H9 (cell line): ENCODE results near the gene BAG2. TPM values are rescaled to one million over a fixed set of nuclear protein-coding genes. Genes with fewer than 3 reads are reported as not detected.

Experiments
- DNase-seq: peaks from one replicate; pipeline ENCODE4 v3.0.0-alpha.2; 2017
- H2AFZ ChIP-seq: one replicate; pipeline ENCODE4 v1.6.1; 2013; ENCODE audit warnings: mild to moderate bottlenecking, low read length, control low read depth, moderate library complexity
- H2AK5ac ChIP-seq: 2 replicates; pipeline ENCODE4 v1.6.1; 2013; ENCODE audit warnings: low read length, control low read depth, mixed read lengths; ENCODE audit not compliant: insufficient read length
- H2BK120ac ChIP-seq: one replicate; pipeline ENCODE4 v1.6.1; 2013; ENCODE audit warnings: low read depth, mild to moderate bottlenecking, low read length, control low read depth, inconsistent platforms; ENCODE audit not compliant: poor library complexity, severe bottlenecking
- H2BK12ac ChIP-seq: 2 replicates; pipeline ENCODE4 v1.6.1; 2013; ENCODE audit warnings: low read length, control low read depth, mixed read lengths, low read depth; ENCODE audit not compliant: insufficient read length
- H2BK15ac ChIP-seq: 2 replicates; pipeline ENCODE4 v1.6.1; 2013; ENCODE audit warnings: low read depth, low read length, control low read depth
- H2BK20ac ChIP-seq: one replicate; pipeline ENCODE4 v1.6.1; 2013; ENCODE audit warnings: low read depth, mild to moderate bottlenecking, low read length, control low read depth, inconsistent platforms; ENCODE audit not compliant: poor library complexity, severe bottlenecking
- H2BK5ac ChIP-seq: 2 replicates; pipeline ENCODE4 v1.6.1; 2013; ENCODE audit warnings: low read length, control low read depth, mixed read lengths; ENCODE audit not compliant: insufficient read length
- H3K14ac ChIP-seq: 2 replicates; pipeline ENCODE4 v1.6.1; 2013; ENCODE audit warnings: low read length, control low read depth; ENCODE audit not compliant: insufficient read depth
- H3K18ac ChIP-seq: 2 replicates; pipeline ENCODE4 v1.6.1; 2013; ENCODE audit warnings: low read depth, mild to moderate bottlenecking, mixed read lengths, low read length, control low read depth; ENCODE audit not compliant: insufficient read length
- H3K23ac ChIP-seq: 2 replicates; pipeline ENCODE4 v1.6.1; 2013; ENCODE audit warnings: low read length, control low read depth, mixed read lengths, low read depth; ENCODE audit not compliant: insufficient read length
- H3K23me2 ChIP-seq: 2 replicates; pipeline ENCODE4 v1.6.1; 2013; ENCODE audit warnings: low read depth, mild to moderate bottlenecking, mixed read lengths, low read length, control low read depth; ENCODE audit not compliant: insufficient read length, poor library complexity, severe bottlenecking
- H3K27ac ChIP-seq: 2 replicates; pipeline ENCODE4 v1.5.1; 2013; ENCODE audit warnings: low read length, control low read depth, mixed read lengths, low read depth; ENCODE audit not compliant: insufficient read length
- H3K27me3 ChIP-seq: 2 replicates; pipeline ENCODE4 v1.6.1; 2013; ENCODE audit warnings: low read length, control low read depth, inconsistent platforms; ENCODE audit not compliant: insufficient read depth
- H3K4ac ChIP-seq: 2 replicates; pipeline ENCODE4 v1.6.1; 2013; ENCODE audit warnings: low read depth, mild to moderate bottlenecking, control low read depth, inconsistent platforms, low read length, moderate library complexity
- H3K4me1 ChIP-seq: 2 replicates; pipeline ENCODE4 v1.6.1; 2013; ENCODE audit warnings: low read length, control low read depth, inconsistent platforms; ENCODE audit not compliant: insufficient read depth
- H3K4me2 ChIP-seq: 2 replicates; pipeline ENCODE4 v1.6.1; 2013; ENCODE audit warnings: low read length, control low read depth, mixed read lengths; ENCODE audit not compliant: insufficient read length, insufficient read depth
- H3K56ac ChIP-seq: 2 replicates; pipeline ENCODE4 v1.6.1; 2013; ENCODE audit warnings: low read depth, mild to moderate bottlenecking, mixed read lengths, low read length, control low read depth; ENCODE audit not compliant: insufficient read length
- H3K79me1 ChIP-seq: 2 replicates; pipeline ENCODE4 v1.6.1; 2013; ENCODE audit warnings: low read depth, mild to moderate bottlenecking, moderate library complexity, low read length, control low read depth, inconsistent platforms; ENCODE audit not compliant: insufficient read depth, poor library complexity, severe bottlenecking
- H3K79me2 ChIP-seq: 2 replicates; pipeline ENCODE4 v1.6.1; 2013; ENCODE audit warnings: low read length, control low read depth, inconsistent platforms; ENCODE audit not compliant: insufficient read depth
- H3K9ac ChIP-seq: 2 replicates; pipeline ENCODE4 v1.6.1; 2013; ENCODE audit warnings: low read length, control low read depth, mixed read lengths; ENCODE audit not compliant: insufficient read length; ENCODE audit errors: extremely low read depth
- H3K9me3 ChIP-seq: one replicate; pipeline ENCODE4 v1.6.1; 2013; ENCODE audit warnings: low read depth, low read length, inconsistent platforms; ENCODE audit not compliant: control insufficient read depth
- H3T11ph ChIP-seq: one replicate; pipeline ENCODE4 v1.6.1; 2013; ENCODE audit warnings: mild to moderate bottlenecking, low read length, control low read depth, inconsistent platforms
- H4K20me1 ChIP-seq: one replicate; pipeline ENCODE4 v1.6.1; 2013; ENCODE audit not compliant: control insufficient read depth, insufficient read length, insufficient read depth
- H4K5ac ChIP-seq: 2 replicates; pipeline ENCODE4 v1.6.1; 2013; ENCODE audit warnings: low read depth, mild to moderate bottlenecking, mixed read lengths, low read length, control low read depth; ENCODE audit not compliant: insufficient read length
- H4K8ac ChIP-seq: replicated peaks from 2 replicates; pipeline ENCODE4 v1.6.1; 2013; ENCODE audit warnings: low read length, control low read depth, mixed read lengths, low read depth; ENCODE audit not compliant: insufficient read length
- H4K91ac ChIP-seq: 2 replicates; pipeline ENCODE4 v1.6.1; 2013; ENCODE audit warnings: low read depth, mild to moderate bottlenecking, moderate library complexity, mixed read lengths, low read length, control low read depth; ENCODE audit not compliant: insufficient read length
- H3K27ac Mint-ChIP-seq, 3 experiments: 2 replicates in 2 of 3; 3 replicates in 1 of 3; pipeline ENCODE4 v1.8.0; 2020 to 2021; ENCODE audit warnings: mixed read lengths in 3 of 3, mild to moderate bottlenecking in 1 of 3, moderate library complexity in 1 of 3
- H3K27me3 Mint-ChIP-seq: 2 replicates; pipeline ENCODE4 v1.8.0; 2021; ENCODE audit warnings: low read depth, mild to moderate bottlenecking, moderate library complexity, mixed read lengths
- H3K36me3 Mint-ChIP-seq, 3 experiments: 2 replicates in 2 of 3; 3 replicates in 1 of 3; pipeline ENCODE4 v1.8.0; 2020 to 2021; ENCODE audit warnings: low read depth in 3 of 3, mixed read lengths in 3 of 3; ENCODE audit not compliant: insufficient read depth in 1 of 3
- H3K4me1 Mint-ChIP-seq, 2 experiments: 2 replicates each; pipeline ENCODE4 v1.8.0; 2020; ENCODE audit warnings: mixed read lengths in 2 of 2
- H3K4me3 Mint-ChIP-seq, 2 experiments: 2 replicates in 1 of 2; 3 replicates in 1 of 2; pipeline ENCODE4 v1.8.0; 2020 to 2021; ENCODE audit warnings: mild to moderate bottlenecking in 2 of 2, mixed read lengths in 2 of 2, moderate library complexity in 1 of 2
- H3K9me3 Mint-ChIP-seq, 2 experiments: 2 replicates in 1 of 2; 3 replicates in 1 of 2; pipeline ENCODE4 v1.8.0; 2020; ENCODE audit warnings: mild to moderate bottlenecking in 2 of 2, mixed read lengths in 2 of 2, moderate library complexity in 1 of 2
- CTCF ChIP-seq: fragments of 200-600 bp; sonication (generic); conservative IDR thresholded peaks from 3 replicates; pipeline ENCODE4 v1.8.0; 2021; ENCODE audit warnings: antibody characterized with exemption, mild to moderate bottlenecking
- WGBS: extraction: QIAGEN DNeasy Blood & Tissue Kit; methylation state at CpG from one replicate; pipeline ENCODE4 v1.1.7; 2013; ENCODE audit warnings: missing lambda C conversion rate, low lambda C conversion rate, mixed read lengths; ENCODE audit not compliant: insufficient read length; ENCODE audit errors: extremely low coverage; 5-methylcytosine and 5-hydroxymethylcytosine counted together
- total RNA-seq: library from RNA; stranded (reverse); gene quantifications from 2 replicates; pipeline ENCODE4 v1.2.1, GENCODE V29; 2021

The BAG2 gene
- total RNA-seq, 1 experiment from 2014 or later = 8.4 TPM

- H3K27me3 Mint-ChIP-seq = no peaks in the 10 kb centered on the region
- no peak for DNase-seq
- peaks cover 3 to 15% (median 8%) of the 10 kb centered on the region in 3 experiments; a peak in 5 of 7 replicates for H3K36me3 Mint-ChIP-seq
- Histone ChIP-seq H2AFZ (no peak overlapping the region), H4K20me1 (no peaks in the 10 kb centered on the region), H3K9me3 (no peaks in the 10 kb centered on the region), H3K79me2 (peaks cover 16% of the 10 kb centered on the region; the same call in 1 of the 2 replicates), H4K91ac (no peak overlapping the region), H3K9ac (no peak overlapping the region), H3K18ac (no peak overlapping the region), H2BK12ac (no peak overlapping the region), H2BK20ac (no peak overlapping the region), H4K5ac (no peak overlapping the region), H3K14ac (no peak overlapping the region), H3K56ac (no peak overlapping the region), H4K8ac (no peak overlapping the region), H2BK120ac (no peak overlapping the region), H3K23me2 (peaks cover 7% of the 10 kb centered on the region), H2AK5ac (no peak overlapping the region), H3K79me1 (no peaks in the 10 kb centered on the region), H3T11ph (no peak overlapping the region), H3K4ac (no peak overlapping the region), H2BK15ac (no peak overlapping the region), H3K23ac (no peak overlapping the region), H3K4me1 (no peaks in the 10 kb centered on the region), H2BK5ac (no peak overlapping the region), H3K27me3 (no peaks in the 10 kb centered on the region; the same call in 1 of the 2 replicates), H3K4me2 (no peak overlapping the region), H3K27ac (no peak overlapping the region)
- H3K4me1 Mint-ChIP-seq = peaks cover 33 to 34% of the 10 kb centered on the region in 2 experiments
- H3K27ac Mint-ChIP-seq = no peak overlapping the region
- no peaks in the 10 kb centered on the region; a peak in 1 of 5 replicates for H3K9me3 Mint-ChIP-seq
- no peak for TF ChIP-seq CTCF
- WGBS = no CpG with 5 or more reads among the region's 11 CpGs
- H3K4me3 Mint-ChIP-seq = no peak overlapping the region
Measured at GRCh38 chr6:57177545-57178265, 5.6 kb downstream of the BAG2 start.
